Colonic mucosa (tissue), 4 donors: Measurements from ENCODE around the gene DIPK1B. TPM values are rescaled to one million over a fixed set of nuclear protein-coding genes. Genes with fewer than 3 reads are reported as not detected.

Experiments
- DNase-seq: peaks from one replicate; pipeline ENCODE4 v3.0.0-alpha.2; 2020
- H3K27ac ChIP-seq: fragments of 200-600 bp; one replicate; pipeline ENCODE4 v1.8.0; 2021
- H3K27me3 ChIP-seq: fragments of 200-600 bp; one replicate; pipeline ENCODE4 v1.8.0; 2021
- H3K36me3 ChIP-seq: fragments of 200-600 bp; one replicate; pipeline ENCODE4 v1.8.0; 2021
- H3K4me1 ChIP-seq: fragments of 200-600 bp; one replicate; pipeline ENCODE4 v1.8.0; 2021; ENCODE audit warnings: mild to moderate bottlenecking
- H3K4me3 ChIP-seq: fragments of 200-600 bp; one replicate; pipeline ENCODE4 v1.8.0; 2021
- H3K9ac ChIP-seq, 2 donors: one replicate each; pipeline ENCODE4 v1.7.0; 2013; ENCODE audit warnings: control low read depth in 2 of 2, low read depth in 2 of 2, low read length in 2 of 2
- H3K9me3 ChIP-seq: fragments of 200-600 bp; one replicate; pipeline ENCODE4 v1.8.0; 2021
- intact Hi-C: fragments of 100-400 bp; cut with DNase I; formaldehyde crosslinking; loops from one replicate; pipeline ENCODE4 v1.14.1; 2022
- total RNA-seq, 2 donors: library from RNA; stranded (reverse); fragmentation: NEBNext Ultra II Directional in 1 of 2; extraction: Animal tissue kit (Norgen Biotek cat#: 25700) in 1 of 2; gene quantifications; one replicate each; pipeline ENCODE4 v1.2.1, GENCODE V29; 2021
- TF ChIP-seq, protein P1 (sequence below): fragments of 200-600 bp; IDR thresholded peaks from one replicate; pipeline ENCODE4 v1.8.0; 2022; ENCODE audit warnings: antibody characterized with exemption, mild to moderate bottlenecking
- donor health status: healthy.
- donor health status: DM: no; HTN: no; CAD: no.
- donor health status: DM: no; HTN: no; CAD: no.

The DIPK1B gene
- total RNA-seq, 2 donors from 2014 or later = 0.82 to 2.8 TPM

- H3K27me3 ChIP-seq = no peaks in the 10 kb centered on the region
- DNase-seq = peak; percentile 79
- no peak overlapping the region for H3K4me3 ChIP-seq
- TF ChIP-seq, protein P1, sequence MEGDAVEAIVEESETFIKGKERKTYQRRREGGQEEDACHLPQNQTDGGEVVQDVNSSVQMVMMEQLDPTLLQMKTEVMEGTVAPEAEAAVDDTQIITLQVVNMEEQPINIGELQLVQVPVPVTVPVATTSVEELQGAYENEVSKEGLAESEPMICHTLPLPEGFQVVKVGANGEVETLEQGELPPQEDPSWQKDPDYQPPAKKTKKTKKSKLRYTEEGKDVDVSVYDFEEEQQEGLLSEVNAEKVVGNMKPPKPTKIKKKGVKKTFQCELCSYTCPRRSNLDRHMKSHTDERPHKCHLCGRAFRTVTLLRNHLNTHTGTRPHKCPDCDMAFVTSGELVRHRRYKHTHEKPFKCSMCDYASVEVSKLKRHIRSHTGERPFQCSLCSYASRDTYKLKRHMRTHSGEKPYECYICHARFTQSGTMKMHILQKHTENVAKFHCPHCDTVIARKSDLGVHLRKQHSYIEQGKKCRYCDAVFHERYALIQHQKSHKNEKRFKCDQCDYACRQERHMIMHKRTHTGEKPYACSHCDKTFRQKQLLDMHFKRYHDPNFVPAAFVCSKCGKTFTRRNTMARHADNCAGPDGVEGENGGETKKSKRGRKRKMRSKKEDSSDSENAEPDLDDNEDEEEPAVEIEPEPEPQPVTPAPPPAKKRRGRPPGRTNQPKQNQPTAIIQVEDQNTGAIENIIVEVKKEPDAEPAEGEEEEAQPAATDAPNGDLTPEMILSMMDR = no peak
- intact Hi-C loops = no loop called here
- H3K36me3 ChIP-seq = no peaks in the 10 kb centered on the region
- H3K4me1 ChIP-seq = peaks cover 38% of the 10 kb centered on the region
- H3K9me3 ChIP-seq = no peaks in the 10 kb centered on the region
- H3K9ac ChIP-seq = peak overlapping the region; percentile 60 to 74
- H3K27ac ChIP-seq = no peak overlapping the region
Measured at GRCh38 chr9:136695435-136695895, 16.9 kb upstream of the DIPK1B start.

GRCh38 chr9:136695955-136696354 is 16.4 kb upstream of the DIPK1B start:
- TF ChIP-seq, protein P1 = no peak

DNA sequence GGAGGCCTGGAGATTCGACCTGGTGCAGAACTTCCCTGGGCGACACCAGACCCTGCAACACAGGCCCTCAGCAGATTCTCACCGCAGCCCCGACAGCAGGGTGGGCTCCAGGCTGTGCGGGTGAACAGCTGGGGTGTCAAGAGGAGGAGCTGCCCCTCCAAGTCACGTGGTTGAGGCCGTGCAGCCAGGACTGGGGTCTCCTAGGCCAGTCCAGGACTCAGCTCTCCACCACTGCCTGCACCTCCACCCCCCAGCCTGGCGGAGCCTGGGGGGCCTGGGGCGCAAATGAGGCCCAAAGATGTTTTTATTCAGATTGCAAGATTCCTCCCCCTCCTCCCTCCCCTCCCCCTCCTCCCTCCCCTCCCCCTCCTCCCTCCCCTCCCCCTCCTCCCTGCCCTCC is 15.9 kb upstream of the DIPK1B start:
- TF ChIP-seq, protein P1 = no peak
- DNase-seq = no peak
- no peaks in the 10 kb centered on the region for H3K36me3 ChIP-seq
- peaks cover 38% of the 10 kb centered on the region for H3K4me1 ChIP-seq
- peaks cover 2% of the 10 kb centered on the region for H3K27me3 ChIP-seq
- intact Hi-C loops = no loop called here
- H3K9ac ChIP-seq = peak overlapping the region; percentile 35 to 74
- no peak overlapping the region for H3K27ac ChIP-seq
- no peak overlapping the region for H3K4me3 ChIP-seq
- no peaks in the 10 kb centered on the region for H3K9me3 ChIP-seq

More at GRCh38 chr9:136695955-136696354, 16.4 kb upstream of the DIPK1B start:
- intact Hi-C loops = no loop called here
- no peaks in the 10 kb centered on the region for H3K36me3 ChIP-seq
- no peak for DNase-seq
- H3K9me3 ChIP-seq = no peaks in the 10 kb centered on the region
- H3K4me3 ChIP-seq = no peak overlapping the region
- peak overlapping the region; percentile 60 to 74 for H3K9ac ChIP-seq
- H3K27me3 ChIP-seq = no peaks in the 10 kb centered on the region
- H3K4me1 ChIP-seq = peaks cover 38% of the 10 kb centered on the region
- H3K27ac ChIP-seq = no peak overlapping the region

DNA sequence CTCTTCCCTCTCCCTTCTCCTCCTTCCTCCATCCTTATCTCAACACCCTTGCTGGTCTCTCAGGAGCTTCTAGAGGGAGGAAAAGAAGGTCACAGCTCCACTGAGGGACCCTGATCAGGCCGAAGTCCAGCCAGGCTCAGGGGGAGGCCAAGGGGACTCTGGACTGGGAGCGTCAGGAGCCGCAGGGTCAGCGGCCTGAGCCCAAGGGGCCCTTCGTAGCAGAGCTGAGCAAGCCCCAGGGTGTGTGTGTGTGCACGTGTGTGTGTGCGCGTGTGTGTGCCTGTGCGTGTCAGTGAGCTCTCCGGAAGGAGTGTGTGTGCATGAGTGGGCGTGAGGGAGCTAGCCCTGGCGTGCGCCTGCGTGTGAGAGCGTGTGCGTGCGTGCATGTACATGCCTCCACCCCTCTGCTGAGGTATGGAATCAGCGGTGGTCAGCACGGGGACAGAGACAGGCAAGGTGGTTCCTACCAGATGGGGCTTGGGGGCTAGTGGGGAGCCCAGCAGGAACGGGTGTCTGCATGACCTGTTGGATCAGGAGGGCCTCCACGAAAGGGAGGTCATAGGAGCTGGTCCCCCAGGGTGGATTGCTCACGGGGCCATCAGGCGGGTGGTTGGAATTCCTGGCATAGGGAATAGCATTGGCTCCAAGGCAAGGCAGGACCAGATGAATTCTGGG is 15.1 kb upstream of the DIPK1B start:
- peak overlapping the region in 1 of 2 donors; percentile 2 for H3K9ac ChIP-seq
- TF ChIP-seq, protein P1 = no peak
- no peaks in the 10 kb centered on the region for H3K9me3 ChIP-seq
- no peaks in the 10 kb centered on the region for H3K36me3 ChIP-seq
- no peak overlapping the region for H3K4me3 ChIP-seq
- H3K27ac ChIP-seq = no peak overlapping the region
- peaks cover 3% of the 10 kb centered on the region for H3K27me3 ChIP-seq
- intact Hi-C loops = no loop called here
- peaks cover 37% of the 10 kb centered on the region for H3K4me1 ChIP-seq
- DNase-seq = no peak

DNA sequence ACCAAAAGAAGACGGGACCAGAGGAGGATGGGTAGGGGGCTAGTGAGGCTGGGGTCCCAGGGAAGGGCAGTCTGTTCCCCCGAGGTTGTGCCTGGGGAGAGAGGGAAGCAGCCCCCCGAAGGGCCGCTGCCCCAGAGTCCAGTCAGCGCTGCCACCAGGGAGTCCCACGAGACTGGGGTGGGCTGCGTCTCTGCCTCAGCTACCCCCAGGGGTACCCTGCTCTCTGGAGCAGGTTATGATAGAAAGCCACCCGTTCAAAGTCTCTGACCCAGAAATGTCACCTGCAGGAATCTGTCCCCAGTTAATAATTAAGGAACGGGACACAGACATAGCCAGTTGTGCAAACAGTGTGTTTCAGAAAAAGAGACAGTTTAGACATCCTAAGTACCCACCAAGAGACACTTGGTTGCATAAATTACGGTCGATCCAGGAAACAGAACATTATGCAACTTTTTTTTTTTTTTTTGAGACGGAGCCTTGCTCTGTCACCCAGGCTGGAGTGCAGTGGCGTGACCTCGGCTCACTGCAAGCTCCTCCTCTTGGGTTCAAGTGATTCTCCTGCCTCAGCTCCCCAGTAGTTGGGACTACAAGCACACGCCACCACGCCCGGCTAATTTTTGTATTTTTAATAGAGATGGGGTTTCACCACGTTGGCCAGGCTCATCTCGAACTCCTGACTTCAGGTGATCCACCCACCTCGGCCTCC is 14.4 kb upstream of the DIPK1B start:
- H3K4me1 ChIP-seq = peaks cover 31% of the 10 kb centered on the region
- peaks cover 3% of the 10 kb centered on the region for H3K27me3 ChIP-seq
- peak overlapping the region in 1 of 2 donors; percentile 2 for H3K9ac ChIP-seq
- DNase-seq = no peak
- H3K36me3 ChIP-seq = no peaks in the 10 kb centered on the region
- TF ChIP-seq, protein P1 = no peak
- intact Hi-C loops = no loop called here
- H3K9me3 ChIP-seq = no peaks in the 10 kb centered on the region
- H3K27ac ChIP-seq = no peak overlapping the region
- H3K4me3 ChIP-seq = no peak overlapping the region
